Heart left ventricle (tissue), 13 donors: ENCODE measurements around the gene VKORC1L1.
"Not testable (repeated sequence)": the region's sequence is repeated elsewhere in the genome, so short reads cannot be mapped to it uniquely, and the experiment has no call there.

Source experiments
- POLR2A ChIP-seq, 2 donors: fragments of 450-650 bp; IDR thresholded peaks; one replicate each; pipeline ENCODE4 v1.6.1; 2017; ENCODE audit warnings: antibody characterized with exemption in 2 of 2, mild to moderate bottlenecking in 2 of 2, moderate library complexity in 2 of 2
- TF ChIP-seq, protein P1 (sequence below), 12 donors: fragments of 200-600 bp; sonication (generic) in 4 of 12; IDR thresholded peaks; one replicate each; pipeline versions ENCODE4 v1.5.0 to v1.8.0; 2018 to 2022; ENCODE audit warnings: antibody characterized with exemption in 12 of 12, mild to moderate bottlenecking in 5 of 12
- donor health status: ischemic (EF 13 %, LVEDD 7.1; RV severe dilation, severe dysfunction).
- donor health status: DM: no; HTN: yes; CAD: no.
- donor health status: DM: no; HTN: no; CAD: no.
- donor health status: ischemic (EF 25% LVEDD 6.9; RV normal size, moderate dysfunction).
- donor health status: ischemic (EF 25% LVEDD 5.7; RV mildly dilated, moderate dysfunction).
- donor health status: ischemic (EF 35%, LVEDD 5.7; RV mildly dilated, moderate dysfunction).
- donor health status: nonischemic (EF 11% LVEDD 7.7; RV severe dilation, severe dysfunction).
- donor health status: DM: yes; HTN: yes; CAD: no.
- donor health status: PGD.
- donor health status: ischemic (EF 29% LVEDD 5.4; RV normal size, mild dysfunction).
- donor health status: nonischemic (EF 23%, LVEDD 6.1; RV moderate dilation, normal function).

DNA sequence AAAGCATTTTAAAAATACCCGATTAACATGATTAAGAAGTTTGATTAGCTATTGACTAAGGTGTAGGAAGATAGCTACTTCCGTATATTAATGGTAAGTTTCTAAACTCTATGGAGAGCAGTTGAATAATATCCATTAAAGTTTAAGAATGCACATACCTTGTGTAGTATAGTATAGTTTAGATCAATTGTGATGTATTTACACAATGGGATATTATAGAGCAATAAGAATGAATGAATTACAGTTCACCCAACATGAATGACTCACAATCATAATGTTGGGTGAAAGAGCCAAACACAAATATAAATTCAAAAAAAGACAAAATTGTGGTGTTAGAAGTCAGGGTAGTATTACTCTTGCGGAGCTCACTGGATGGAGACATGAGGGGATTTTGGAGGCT is 24.4 kb downstream of the VKORC1L1 start:
- TF ChIP-seq, protein P1, sequence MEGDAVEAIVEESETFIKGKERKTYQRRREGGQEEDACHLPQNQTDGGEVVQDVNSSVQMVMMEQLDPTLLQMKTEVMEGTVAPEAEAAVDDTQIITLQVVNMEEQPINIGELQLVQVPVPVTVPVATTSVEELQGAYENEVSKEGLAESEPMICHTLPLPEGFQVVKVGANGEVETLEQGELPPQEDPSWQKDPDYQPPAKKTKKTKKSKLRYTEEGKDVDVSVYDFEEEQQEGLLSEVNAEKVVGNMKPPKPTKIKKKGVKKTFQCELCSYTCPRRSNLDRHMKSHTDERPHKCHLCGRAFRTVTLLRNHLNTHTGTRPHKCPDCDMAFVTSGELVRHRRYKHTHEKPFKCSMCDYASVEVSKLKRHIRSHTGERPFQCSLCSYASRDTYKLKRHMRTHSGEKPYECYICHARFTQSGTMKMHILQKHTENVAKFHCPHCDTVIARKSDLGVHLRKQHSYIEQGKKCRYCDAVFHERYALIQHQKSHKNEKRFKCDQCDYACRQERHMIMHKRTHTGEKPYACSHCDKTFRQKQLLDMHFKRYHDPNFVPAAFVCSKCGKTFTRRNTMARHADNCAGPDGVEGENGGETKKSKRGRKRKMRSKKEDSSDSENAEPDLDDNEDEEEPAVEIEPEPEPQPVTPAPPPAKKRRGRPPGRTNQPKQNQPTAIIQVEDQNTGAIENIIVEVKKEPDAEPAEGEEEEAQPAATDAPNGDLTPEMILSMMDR (IDR thresholded peaks at IDR 0.05) = not testable (repeated sequence)
- not testable (repeated sequence) for TF ChIP-seq POLR2A (IDR thresholded peaks at IDR 0.05)
